DMS114 treated with DMSO at 0.1 percent for 48 hours (cell line): ENCODE measurements around the gene TBL2.
"Not testable (repeated sequence)": the region's sequence is repeated elsewhere in the genome, so short reads cannot be mapped to it uniquely, and the experiment has no call there.

Source experiments
- DNase-seq: peaks from one replicate; lab custom pipeline; 2025; ENCODE audit not compliant: unreplicated experiment; lab: John Stamatoyannopoulos, UW

Gene TBL2, protein sequence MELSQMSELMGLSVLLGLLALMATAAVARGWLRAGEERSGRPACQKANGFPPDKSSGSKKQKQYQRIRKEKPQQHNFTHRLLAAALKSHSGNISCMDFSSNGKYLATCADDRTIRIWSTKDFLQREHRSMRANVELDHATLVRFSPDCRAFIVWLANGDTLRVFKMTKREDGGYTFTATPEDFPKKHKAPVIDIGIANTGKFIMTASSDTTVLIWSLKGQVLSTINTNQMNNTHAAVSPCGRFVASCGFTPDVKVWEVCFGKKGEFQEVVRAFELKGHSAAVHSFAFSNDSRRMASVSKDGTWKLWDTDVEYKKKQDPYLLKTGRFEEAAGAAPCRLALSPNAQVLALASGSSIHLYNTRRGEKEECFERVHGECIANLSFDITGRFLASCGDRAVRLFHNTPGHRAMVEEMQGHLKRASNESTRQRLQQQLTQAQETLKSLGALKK

DNA sequence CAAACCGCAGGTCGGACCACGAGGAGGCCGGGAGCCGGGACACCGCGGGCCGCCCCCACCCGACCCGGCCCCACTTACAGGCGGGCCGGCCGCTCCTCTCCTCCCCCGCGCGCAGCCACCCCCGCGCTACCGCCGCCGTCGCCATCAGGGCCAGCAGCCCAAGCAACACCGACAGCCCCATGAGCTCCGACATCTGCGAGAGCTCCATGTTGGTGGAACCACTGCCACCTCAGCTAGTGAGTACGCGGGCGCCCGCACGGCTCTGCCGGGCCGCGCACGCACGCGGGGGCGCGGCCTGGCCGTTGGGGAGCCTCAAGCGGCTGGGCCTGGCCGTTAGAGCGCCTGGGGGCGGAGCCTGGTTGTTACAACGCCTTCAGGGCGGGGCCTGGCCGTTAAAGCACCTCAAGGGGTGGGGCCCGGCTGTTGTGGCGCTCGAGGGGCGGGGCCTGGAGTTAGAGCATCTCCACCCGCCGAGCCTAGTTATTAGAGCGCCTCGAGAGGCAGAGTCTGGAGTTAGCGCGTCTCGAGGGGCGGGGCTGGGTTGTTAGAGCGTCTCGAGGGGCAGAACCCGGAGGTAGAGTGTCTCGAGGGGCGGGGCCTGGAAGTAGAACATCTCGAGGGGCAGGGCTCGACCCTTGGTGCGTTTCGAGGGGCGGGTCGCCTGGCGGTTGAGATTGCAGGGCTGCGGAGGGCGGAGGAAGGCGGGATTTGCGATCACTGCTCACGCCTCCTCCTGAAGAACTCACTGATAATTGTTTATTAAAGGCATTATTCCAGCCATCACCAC lies at the start of gene TBL2:
TBL2 (minus strand) TSS at position 238 of the 787 bp plus-strand sequence; CDS start at position 208, 30 bp downstream.
- peak; percentile 96 for DNase-seq

- DNase-seq = no peak
These were observed 48.4 kb upstream of the TBL2 start for GRCh38 chr7:73626814-73627213.

GRCh38 chr7:73625276-73625675 lies 46.9 kb upstream of the TBL2 start:
- no peak for DNase-seq

DNA sequence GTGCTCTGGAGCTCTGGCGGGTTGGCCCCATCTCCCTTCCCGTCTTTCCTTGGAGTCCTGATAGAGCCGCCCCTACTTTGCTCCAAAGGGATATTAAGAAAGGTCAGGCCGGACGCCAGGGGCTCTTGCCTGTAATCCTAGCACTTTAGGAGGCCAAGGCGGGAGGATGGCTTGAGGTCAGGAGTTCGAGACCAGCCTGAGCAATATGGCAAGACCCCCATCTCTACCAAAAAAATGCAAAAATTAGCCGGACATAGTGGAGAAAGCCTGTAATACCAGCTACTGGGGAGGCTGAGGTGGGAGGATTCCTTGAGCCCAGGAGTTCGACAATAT lies 46.3 kb upstream of the TBL2 start:
- DNase-seq = no peak

GRCh38 chr7:73623798-73624668 lies 45.7 kb upstream of the TBL2 start, which contains the start of gene MLXIPL:
TSS of gene MLXIPL (minus strand) at chr7:73624522. CDS start at chr7:73624492, 30 bp downstream.
- DNase-seq = peak; percentile 59

- no peak for DNase-seq
These were observed 44.8 kb upstream of the TBL2 start for GRCh38 chr7:73622909-73623797.

- no peak for DNase-seq
These were observed 44.1 kb upstream of the TBL2 start for GRCh38 chr7:73622527-73622908.

GRCh38 chr7:73621168-73622063 lies 43.0 kb upstream of the TBL2 start:
- no peak for DNase-seq

GRCh38 chr7:73619394-73619793 lies 41.0 kb upstream of the TBL2 start:
- DNase-seq = not testable (repeated sequence)

GRCh38 chr7:73618538-73618937 lies 40.2 kb upstream of the TBL2 start:
- no peak for DNase-seq

- DNase-seq = not testable (repeated sequence)
These were observed 39.1 kb upstream of the TBL2 start for GRCh38 chr7:73617520-73617919.

- DNase-seq = no peak
These were observed 37.5 kb upstream of the TBL2 start for GRCh38 chr7:73615886-73616285.

DNA sequence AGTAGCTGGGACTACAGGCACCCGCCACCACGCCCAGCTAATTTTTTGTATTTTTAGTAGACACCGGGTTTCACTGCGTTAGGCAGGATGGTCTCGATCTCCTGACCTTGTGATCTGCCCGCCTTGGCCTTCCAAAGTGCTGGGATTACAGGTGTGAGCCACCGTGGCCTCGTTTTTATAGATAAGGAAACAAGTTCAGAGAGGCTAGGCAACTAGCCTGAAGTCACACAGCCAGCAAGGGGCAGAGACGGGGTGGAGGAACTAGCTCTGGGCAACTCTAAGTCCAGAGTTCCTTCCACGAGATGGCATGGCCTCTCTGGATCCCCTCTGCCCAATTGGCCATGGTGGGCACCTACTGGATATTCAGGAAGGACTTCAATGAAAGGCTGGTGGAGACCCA lies 36.6 kb upstream of the TBL2 start:
- not testable (repeated sequence) for DNase-seq

GRCh38 chr7:73613954-73614735 lies 35.8 kb upstream of the TBL2 start:
- no peak for DNase-seq

- DNase-seq = peak; percentile 24
These were observed 34.4 kb upstream of the TBL2 start for GRCh38 chr7:73612598-73613269.

- DNase-seq = no peak
These were observed 32.7 kb upstream of the TBL2 start for GRCh38 chr7:73611017-73611555.

DNA sequence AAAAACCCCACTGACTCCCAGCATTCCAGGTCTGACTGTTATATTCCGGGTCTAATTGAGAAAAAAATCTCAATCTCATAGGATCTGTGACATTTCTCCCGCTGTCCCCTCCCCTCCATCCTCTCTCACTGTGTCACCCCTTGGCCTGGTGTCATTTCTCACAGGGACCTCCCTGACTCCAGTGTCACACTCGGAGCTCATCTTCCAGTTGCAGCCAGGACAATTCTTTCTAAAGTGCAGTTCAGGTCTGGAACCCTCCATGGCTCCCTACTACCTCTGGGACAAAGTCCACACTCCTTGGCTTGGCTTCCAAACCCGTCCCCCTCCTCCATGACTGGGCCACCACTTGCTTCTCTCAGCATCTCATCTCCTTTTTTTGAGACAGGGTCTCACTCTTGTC lies 31.7 kb upstream of the TBL2 start:
- DNase-seq = no peak

GRCh38 chr7:73607692-73607983 lies 29.3 kb upstream of the TBL2 start:
- not testable (repeated sequence) for DNase-seq
